Tibial nerve (tissue), 4 donors: ENCODE results near the gene LRTM2.

Experiments used
- EP300 ChIP-seq, 2 donors: sonication (generic); formaldehyde crosslinking; IDR thresholded peaks; one replicate each; pipeline ENCODE4 v1.6.1; 2017; ENCODE audit warnings: antibody characterized with exemption in 2 of 2, mild to moderate bottlenecking in 1 of 2
- TF ChIP-seq, protein P1 (sequence below), 5 experiments: fragments of 200-600 bp in 3 of 5; fragments of 450-650 bp in 2 of 5; sonication (generic) in 3 of 5; IDR thresholded peaks; one replicate each; pipeline ENCODE4 v1.5.1; 2016 to 2019; ENCODE audit warnings: antibody characterized with exemption in 5 of 5, mild to moderate bottlenecking in 3 of 5, moderate library complexity in 2 of 5

DNA sequence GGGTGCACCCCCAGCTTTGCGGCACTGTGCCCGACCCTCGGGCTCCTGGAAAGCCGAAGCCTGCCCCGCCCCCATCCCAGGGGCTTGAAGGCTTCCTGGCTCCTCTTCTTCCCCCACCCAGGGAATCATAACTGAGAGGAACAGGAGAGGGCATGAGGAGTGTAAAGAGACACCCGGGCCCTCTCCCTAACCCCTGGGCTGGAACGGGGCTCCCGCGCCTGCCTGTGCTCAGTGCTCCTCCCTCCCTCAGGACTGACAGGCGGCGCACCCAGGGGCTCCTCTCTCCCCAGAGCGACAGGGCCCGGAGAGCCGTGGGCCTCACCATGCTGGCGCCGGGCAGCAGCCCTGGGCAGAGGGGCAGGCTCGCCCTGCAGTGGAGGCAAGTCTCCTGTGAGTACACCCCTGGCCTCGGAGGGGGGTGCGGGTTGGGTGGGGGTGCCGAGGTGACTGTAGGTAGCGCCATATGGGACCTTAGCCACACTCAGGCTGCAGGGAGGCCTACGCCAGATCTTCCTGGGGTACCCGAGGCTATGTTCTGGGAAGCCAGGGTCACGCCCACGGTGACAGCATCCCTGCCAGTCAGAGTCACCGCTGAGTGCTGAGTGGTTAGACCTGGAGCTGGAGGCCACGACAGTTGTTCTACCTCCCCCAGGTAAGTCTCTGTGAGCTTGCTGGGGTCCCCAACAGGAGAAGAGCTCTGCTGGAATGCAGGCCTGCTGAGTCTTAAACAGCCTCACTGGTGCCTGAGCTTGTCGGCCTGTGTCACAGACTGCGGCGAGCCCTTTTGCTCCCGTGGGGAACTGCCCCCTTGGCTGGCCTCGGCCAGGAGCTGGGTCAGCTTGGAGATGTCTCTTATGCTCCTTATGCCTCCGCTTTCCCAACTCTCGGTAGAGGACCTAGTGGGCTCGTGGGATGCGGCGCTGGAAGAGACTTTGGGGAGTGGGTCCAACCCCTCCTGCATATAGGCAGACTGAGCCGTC is 7.8 kb downstream of the LRTM2 start:
- TF ChIP-seq, protein P1, sequence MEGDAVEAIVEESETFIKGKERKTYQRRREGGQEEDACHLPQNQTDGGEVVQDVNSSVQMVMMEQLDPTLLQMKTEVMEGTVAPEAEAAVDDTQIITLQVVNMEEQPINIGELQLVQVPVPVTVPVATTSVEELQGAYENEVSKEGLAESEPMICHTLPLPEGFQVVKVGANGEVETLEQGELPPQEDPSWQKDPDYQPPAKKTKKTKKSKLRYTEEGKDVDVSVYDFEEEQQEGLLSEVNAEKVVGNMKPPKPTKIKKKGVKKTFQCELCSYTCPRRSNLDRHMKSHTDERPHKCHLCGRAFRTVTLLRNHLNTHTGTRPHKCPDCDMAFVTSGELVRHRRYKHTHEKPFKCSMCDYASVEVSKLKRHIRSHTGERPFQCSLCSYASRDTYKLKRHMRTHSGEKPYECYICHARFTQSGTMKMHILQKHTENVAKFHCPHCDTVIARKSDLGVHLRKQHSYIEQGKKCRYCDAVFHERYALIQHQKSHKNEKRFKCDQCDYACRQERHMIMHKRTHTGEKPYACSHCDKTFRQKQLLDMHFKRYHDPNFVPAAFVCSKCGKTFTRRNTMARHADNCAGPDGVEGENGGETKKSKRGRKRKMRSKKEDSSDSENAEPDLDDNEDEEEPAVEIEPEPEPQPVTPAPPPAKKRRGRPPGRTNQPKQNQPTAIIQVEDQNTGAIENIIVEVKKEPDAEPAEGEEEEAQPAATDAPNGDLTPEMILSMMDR (IDR thresholded peaks at IDR 0.05) = no peak
- TF ChIP-seq EP300 (IDR thresholded peaks at IDR 0.05) = no peak
